Hematopoietic multipotent progenitor cell treated with erythropoietin and hydrocortisone succinate and interleukin-3 and kit ligand, for 15 days (in vitro differentiated cells): Measurements from ENCODE around the gene CHST5.

ENCODE experiments used
- DNase-seq: peaks from one replicate; pipeline ENCODE4 v3.0.0-alpha.2; 2015; ENCODE audit warnings: low spot score

The CHST5 gene

DNA sequence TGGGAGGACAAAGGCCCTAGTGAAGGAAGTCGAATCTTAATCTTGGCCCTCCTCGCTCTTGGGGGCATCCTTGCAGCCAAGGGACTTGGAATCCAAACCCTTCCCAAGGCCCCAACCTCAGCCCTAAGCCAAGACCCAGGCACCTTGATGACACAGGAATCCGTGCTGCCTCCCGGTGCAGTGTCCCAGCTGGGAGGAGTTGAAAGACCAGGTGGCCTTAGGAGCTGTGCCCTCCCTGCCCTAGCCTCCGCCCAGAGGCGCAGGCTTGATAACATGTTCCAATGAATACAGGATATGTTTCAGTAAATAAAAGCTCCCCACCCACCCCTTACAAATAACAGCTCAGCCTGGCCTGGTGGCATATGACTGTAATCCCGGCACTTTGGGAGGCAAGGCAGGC, at the start of gene CHST5:
TSS of gene CHST5 (minus strand) at position 208 of the 400 bp plus-strand sequence. CDS start 5,724 bp downstream, outside the sequence.
- no peak for DNase-seq

- DNase-seq, result no peak
These were observed 48.2 kb upstream of the CHST5 start for GRCh38 chr16:75584108-75584507.

DNA sequence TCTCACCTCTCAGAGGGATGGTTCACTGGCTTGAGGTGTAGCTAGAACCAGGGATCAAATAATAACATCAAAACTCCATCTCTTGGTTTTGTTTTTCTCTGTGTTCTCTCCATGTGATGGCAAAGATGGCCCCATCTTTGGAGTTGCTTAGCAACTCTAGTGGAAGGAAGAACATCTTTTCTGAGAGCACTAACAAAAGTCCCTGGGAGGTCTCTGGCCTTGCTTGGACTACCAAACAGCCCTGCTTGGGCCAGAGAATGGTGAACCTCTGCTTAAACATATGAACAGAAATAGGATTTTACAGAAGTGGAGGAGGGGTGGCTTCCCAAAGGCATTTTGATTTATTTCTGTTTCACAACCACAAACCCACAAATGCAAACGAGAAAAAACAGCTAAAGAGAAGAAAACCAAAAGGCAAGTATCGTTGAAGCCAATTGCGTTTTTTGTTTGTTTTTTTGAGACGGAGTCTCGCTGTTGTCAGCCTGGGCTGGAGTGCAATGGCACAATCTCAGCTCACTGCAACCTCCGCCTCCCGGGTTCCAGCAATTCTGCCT, 43.5 kb upstream of the CHST5 start:
- DNase-seq, result no peak

DNA sequence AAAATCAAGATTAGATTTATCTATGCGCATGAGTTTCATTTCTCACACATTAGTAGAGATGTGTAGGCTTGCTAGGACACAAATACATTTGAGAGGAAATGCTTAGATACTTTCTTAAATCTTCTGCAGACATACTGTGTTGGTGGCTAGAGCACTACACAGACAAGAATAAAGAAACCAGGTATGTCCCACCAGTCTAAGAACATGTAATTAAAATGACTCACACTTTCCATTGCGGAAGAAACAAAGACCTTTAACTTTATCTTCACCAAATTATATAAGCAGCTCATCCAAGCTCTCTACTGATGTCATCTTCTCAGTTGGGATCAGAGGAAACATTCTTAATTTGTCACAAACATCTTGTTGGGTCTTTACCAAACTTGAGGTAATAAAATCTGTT, 42.8 kb upstream of the CHST5 start:
- no peak for DNase-seq

DNA sequence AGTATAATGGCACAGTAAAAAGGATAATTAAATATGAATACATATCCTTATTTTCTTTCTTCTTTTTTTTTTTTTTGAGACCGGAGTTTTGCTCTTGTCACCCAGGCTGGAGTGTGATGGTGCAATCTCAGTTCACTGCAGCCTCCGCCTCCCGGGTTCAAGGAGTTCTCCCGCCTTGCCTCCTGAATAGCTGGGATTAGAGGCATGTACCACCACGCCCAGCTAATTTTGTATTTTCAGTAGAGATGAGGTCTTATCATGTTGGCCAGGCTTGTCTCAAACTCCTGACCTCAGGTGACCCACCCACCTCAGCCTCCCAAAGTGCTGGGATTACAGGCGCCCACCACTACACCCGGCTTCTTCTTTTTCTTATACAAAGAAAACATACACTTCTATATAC, 42.3 kb upstream of the CHST5 start:
- DNase-seq, result peak; percentile 28

DNA sequence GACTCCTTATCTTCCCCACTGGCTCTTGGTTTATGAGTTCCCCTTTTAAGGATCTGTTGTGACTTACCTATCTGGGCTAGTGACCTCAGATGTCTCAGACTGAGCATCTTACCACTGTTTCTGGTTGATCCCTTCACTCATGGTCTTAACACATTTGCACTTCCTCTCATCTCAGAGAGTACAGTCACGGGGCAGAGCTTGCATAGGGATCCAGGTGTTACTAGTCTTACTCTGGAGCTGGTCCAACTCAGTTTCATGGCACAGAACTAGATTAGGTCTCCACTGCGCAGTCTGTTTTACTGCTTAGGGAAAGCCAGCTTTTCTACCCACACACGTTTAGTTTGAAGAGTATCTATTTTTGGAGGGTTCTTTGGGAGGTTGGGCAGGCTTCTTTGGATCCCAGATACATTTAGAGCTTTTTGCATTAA, 40.5 kb upstream of the CHST5 start:
- DNase-seq, result no peak

DNA sequence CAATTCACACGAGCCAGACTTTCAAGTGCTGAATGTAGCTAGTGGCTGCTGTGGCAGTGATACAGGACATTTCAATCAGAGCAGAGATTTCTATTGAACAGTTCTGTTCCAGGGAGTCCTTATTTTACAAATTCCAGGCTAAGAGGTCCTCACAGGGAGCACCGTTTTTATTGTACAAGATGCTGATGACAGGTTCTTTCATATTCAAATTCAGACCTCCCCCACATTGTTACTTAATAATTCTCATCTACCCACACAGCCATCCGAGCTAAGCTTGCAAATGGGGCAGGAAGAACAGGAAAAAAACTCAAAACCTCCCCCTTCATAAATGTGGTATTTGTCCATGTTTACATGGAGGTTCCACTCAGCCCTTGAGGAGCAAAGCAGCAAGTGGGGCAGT, 40.0 kb upstream of the CHST5 start:
- no peak for DNase-seq

- DNase-seq, result no peak
These were observed 38.0 kb upstream of the CHST5 start for GRCh38 chr16:75573955-75574354.

DNA sequence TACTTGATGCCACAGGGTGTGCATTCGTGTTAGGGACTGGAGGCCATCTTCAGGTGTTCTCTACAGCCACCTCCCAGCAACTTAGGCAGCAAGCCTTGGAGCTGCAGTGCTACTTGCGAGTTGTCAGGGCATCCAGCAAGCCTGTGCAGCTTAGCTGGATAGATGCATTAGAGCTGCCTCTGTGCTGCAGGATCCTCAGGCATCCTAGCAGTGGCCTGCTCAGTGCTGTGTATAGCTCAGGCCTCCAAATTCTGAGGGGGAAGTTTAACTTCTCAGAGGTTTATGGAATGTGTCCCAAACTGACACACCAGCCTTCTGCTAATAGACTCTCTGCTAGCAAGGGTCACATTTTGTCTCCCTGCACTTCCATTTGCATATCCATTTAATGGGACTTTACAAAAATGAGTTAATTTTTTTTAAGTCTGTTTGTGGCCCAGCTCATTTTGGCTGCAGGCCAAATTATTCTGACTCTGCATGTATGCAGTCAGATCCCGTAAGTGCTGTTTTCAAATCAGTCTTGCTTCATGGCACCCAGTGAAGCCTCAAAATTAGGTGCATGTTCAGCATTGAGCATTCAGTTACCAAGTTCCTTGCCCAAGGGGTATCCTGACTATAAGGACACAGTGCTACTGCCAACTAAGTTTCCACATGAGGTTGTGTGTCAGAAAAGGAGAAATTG, 37.1 kb upstream of the CHST5 start:
- DNase-seq, result peak; percentile 87

GRCh38 chr16:75570396-75571065, 34.6 kb upstream of the CHST5 start:
- DNase-seq, result no peak

GRCh38 chr16:75567911-75568310, 32.0 kb upstream of the CHST5 start:
- DNase-seq, result no peak

DNA sequence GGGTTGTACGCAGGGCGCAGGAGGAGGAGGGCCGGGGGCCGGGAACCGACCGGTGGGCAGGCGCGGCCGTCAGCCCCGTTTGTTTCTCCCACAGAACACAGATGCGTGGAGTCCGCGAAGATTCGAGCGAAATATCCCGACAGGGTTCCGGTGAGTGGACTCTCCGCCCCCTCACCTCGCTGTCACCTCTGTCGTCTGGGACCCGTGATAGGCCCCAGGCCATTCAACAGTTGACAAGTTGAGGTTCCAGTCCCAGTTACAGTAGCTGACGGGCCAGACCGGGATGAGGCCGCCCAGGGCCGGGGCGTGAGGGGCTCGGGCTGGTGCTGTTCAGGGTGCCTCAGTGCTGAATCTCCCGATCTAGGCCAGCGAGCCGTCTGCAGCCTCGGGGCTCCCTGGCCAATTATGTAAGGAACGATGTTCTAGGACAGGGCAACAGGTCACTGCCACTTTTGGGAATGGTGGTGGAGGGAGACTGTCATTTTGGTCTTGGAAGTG, 30.9 kb upstream of the CHST5 start:
- DNase-seq, result peak; percentile 54

DNA sequence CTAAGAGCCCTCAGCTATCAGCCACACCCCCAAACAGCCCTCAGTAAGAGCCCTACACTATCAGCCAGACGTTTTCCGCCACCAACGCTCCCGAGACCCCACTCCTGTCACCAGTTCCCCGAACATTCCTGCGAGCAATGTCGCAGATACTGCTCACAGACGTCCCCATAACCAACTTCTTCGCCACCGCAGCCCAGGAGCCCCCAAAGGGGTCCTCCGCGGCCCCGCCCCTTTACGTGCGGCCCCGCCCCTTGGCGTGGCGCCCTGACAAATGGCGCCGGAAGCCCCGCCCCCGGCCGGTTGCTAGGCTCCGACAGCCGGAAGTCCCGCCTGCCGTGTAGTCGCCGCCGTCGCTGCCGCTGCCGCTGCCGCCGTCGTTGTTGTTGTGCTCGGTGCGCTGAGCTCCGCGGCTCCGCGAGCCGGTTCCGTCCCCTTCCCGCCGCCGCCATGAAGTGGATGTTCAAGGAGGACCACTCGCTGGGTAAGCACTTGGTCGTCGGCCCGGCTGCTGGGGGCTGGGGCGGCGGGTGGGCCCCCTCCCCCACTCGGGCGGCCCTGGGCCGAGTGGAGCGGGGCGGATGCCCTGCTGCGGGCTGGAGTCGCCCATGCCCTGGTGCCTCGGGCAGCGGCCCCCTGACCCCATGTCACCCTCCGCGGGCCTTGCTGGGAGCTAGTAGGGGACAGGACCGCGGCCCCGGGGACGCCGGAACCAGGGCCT, 30.3 kb upstream of the CHST5 start, which contains the start of gene GABARAPL2:
TSS of gene GABARAPL2 (plus strand) at position 340 of the 718 bp plus-strand sequence. CDS start at position 448, 108 bp downstream.
- DNase-seq, result peak; percentile 89

DNA sequence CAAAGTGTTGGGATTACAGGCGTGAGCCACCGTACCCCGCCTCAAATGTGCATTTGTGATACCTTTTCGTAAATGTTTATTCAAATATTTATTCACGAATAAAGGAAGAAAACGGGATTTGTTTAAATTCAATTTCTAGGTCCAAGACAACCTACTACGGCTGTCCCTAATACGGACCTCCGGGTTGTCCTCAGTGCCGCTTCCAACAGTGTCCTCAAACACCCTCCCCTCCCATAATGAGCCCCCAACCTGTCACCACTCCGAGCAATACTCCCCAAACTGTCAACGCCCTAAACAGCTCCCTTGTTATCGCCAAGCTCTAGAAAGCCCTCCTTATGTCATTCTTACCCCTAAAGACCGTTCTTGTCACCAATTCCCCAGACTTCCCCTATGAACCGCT, 29.7 kb upstream of the CHST5 start:
- DNase-seq, result no peak

DNA sequence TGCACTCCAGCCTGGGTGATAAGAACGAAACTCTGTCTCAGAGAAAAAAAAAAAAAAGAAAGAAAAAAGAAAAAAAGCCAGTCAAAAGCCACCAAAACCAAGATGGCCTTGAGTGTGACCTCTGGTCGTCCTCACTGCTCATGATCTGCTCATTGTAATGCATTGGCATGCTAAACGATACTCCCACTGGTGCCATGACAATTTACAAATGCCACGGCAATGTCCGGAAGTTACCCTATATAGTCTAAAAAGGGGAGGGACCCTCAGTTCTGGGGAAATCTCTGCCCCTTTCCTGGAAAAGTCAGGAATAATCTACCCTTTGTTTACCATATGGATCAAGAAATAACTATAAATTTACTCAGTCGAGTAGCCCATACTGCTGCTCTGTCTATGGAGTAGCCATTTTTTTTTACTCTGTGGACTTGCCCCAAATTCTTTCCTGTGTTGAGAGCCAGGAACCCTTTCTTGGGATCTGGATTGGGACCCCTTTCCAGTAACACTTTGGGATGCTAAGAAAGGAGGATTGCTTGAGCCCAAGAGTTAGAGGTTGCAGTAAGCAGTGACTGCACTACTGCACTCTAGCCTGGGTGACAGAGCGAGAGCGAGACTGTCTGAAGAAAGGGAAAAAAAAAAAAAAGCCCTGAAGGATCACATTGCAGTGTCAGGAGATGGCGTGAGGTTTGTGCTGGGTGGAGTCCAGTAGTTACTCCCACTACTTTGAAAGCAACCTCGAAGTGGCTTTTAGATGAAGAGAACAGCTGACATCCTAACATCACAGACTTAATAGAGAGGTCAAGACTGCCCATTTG, 23.9 kb upstream of the CHST5 start:
- no peak for DNase-seq

- DNase-seq, result no peak
These were observed 23.0 kb upstream of the CHST5 start for GRCh38 chr16:75558846-75559401.

GRCh38 chr16:75556431-75556950, 20.6 kb upstream of the CHST5 start:
- no peak for DNase-seq

DNA sequence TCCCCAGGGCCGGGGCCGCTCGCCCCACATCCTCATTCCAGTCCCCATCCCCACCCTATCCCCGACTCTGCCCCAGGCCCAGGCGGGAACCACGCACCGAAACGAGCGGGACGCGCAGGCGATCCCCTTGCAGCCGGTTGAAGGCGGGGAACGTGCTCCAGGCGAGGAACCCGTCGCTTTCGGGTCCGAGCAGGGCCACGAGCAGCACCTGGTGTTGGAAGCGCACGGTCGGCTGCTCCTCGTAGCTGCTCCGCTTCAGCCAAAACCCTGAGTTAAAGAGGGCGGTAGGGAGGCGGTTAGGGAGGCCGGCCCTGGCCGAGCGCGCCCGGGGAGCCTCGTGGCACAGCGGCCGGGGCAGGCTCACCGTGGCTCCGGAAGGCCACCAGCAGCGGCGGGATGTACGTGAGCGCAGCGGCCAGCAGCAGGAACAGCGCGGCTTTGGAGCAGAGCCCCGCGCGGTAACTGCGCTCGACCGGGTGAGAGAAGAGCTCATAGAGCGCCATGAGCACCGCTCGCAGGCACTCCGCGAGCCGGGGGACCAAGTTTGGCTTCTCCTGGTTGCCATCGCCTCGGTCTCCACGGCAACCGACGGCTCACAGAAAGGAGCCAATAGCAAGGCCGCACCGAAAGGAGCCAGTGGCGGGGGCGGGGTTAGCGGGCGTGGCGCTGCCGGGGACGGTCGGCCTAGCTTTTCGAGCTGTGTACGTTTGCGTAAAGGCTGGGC, 20.0 kb upstream of the CHST5 start, which contains the start of gene TMEM231:
TSS of gene TMEM231 (minus strand) at position 546 of the 724 bp plus-strand sequence. CDS start at position 503, 43 bp downstream.
- DNase-seq, result peak; percentile 94

DNA sequence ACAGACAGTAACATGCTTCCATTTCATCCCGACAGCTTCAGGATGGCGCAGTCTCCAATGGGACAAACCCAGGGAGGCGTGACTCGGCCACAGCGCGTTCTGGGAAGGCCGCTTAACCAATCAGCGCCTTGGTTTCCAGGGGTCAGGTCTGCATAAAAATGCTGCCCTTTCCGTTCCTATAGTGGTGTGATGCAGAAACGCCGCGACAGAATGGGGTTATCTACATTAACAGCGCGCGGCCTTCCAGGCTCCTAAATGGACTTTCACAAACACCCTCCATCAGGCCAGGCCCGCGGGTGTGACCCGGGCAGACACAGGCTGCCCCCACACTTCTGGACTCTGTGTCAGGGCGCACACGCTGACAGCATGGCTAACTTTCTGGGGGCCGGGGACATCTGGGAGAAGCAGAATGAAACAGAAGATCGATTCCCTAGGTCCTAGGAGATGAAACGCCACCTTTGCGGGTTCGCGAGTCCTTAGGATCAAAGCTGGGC, 19.4 kb upstream of the CHST5 start:
- no peak for DNase-seq

DNA sequence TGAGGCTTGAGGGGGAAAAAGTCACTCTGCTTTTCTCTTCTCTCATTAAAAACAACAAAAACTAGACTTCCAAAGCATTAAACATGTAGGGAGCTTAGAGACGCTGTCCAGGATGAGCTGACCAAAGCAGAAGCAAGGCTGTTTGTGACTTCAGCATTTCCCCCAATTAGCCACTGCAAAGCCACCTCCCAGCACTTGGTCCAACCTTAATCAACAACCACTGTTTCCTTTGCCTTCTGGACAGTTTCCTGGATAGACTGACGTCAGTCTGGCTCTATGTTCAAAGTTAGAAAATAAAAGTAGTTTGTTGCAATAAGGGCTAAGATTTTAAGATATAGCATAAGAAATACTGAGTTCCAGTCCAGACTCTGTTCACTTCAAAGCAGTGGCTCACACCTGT, 17.0 kb upstream of the CHST5 start:
- DNase-seq, result no peak
